HepG2 (cell line): ENCODE measurements around the gene INHA. TPM values are rescaled to one million over a fixed set of nuclear protein-coding genes. Genes with fewer than 3 reads are reported as not detected.
A peak's percentile ranks its signal among the peaks of the same experiment; 100 is the strongest.

Source experiments
- ISX ChIP-seq: sonication (generic); formaldehyde crosslinking; conservative IDR thresholded peaks from 2 replicates; pipeline ENCODE4 v1.5.0; 2020; ENCODE audit warnings: missing genetic modification reagents
- MAZ ChIP-seq, 2 experiments: sonication (generic) in 1 of 2; formaldehyde crosslinking in 1 of 2; IDR thresholded peaks; 2 replicates each; pipeline versions ENCODE4 v1.5.0 to v1.6.1; 2012 to 2020; ENCODE audit warnings: low read depth in 2 of 2, mild to moderate bottlenecking in 2 of 2, borderline replicate concordance in 1 of 2, improper control_type of control experiment in 1 of 2, low read length in 1 of 2, missing genetic modification reagents in 1 of 2, moderate library complexity in 1 of 2
- PAF1 ChIP-seq: IDR thresholded peaks from 2 replicates; pipeline ENCODE4 v1.6.1; 2016; ENCODE audit warnings: missing genetic modification reagents, missing compliant biosample characterization
- TBX3 ChIP-seq: fragments of 450-650 bp; IDR thresholded peaks from 2 replicates; pipeline ENCODE4 v1.6.1; 2017; ENCODE audit warnings: antibody characterized with exemption, mild to moderate bottlenecking, inconsistent platforms, borderline replicate concordance
- ZBTB40 ChIP-seq, 2 experiments: fragments of 450-650 bp in 1 of 2; sonication (generic) in 1 of 2; formaldehyde crosslinking in 1 of 2; IDR thresholded peaks; 2 replicates each; pipeline versions ENCODE4 v1.6.1 to v1.8.0; 2016 to 2022; ENCODE audit warnings: antibody characterized with exemption in 1 of 2, mild to moderate bottlenecking in 1 of 2, missing genetic modification reagents in 1 of 2
- ZBTB8A ChIP-seq: sonication (generic); formaldehyde crosslinking; IDR thresholded peaks from 2 replicates; pipeline ENCODE4 v1.4.0; 2020; ENCODE audit warnings: mild to moderate bottlenecking, low read depth, missing genetic modification reagents, borderline replicate concordance
- ZHX2 ChIP-seq, 2 experiments: sonication (generic) in 1 of 2; formaldehyde crosslinking in 1 of 2; IDR thresholded peaks; 2 replicates each; pipeline versions ENCODE4 v1.6.1 to v1.9.0; 2014 to 2022; ENCODE audit warnings: antibody characterized with exemption in 1 of 2, borderline replicate concordance in 1 of 2, inconsistent platforms in 1 of 2, low read depth in 1 of 2, missing genetic modification reagents in 1 of 2
- ZNF101 ChIP-seq: sonication (generic); formaldehyde crosslinking; IDR thresholded peaks from 2 replicates; pipeline ENCODE4 v1.4.0; 2020; ENCODE audit warnings: mild to moderate bottlenecking, low read depth, missing genetic modification reagents, borderline replicate concordance
- ZNF256 ChIP-seq: sonication (generic); formaldehyde crosslinking; conservative IDR thresholded peaks from 2 replicates; pipeline ENCODE4 v1.4.0; 2020; ENCODE audit warnings: missing genetic modification reagents
- polyA plus RNA-seq, 8 experiments: library from polyadenylated mRNA; depleted of rRNA in 3 of 8; stranded (reverse) in 7 of 8; unstranded in 1 of 8; fragments of >200 nt; fragmentation: Illumina TruSeq in 4 of 8; extraction: Trizol in 4 of 8; gene quantifications; 2 replicates each; pipeline versions ENCODE4 v1.2.1 to v1.2.3, GENCODE V29; 2011 to 2016; ENCODE audit warnings: low read depth in 4 of 8, missing spikeins in 1 of 8, mixed read lengths in 1 of 8; ENCODE audit not compliant: insufficient read depth in 1 of 8
- total RNA-seq, 5 experiments: library from RNA; depleted of rRNA; stranded (reverse); fragments of >200 nt; fragmentation: Illumina TruSeq; extraction: Trizol; gene quantifications; 2 replicates each; pipeline ENCODE4 v1.2.3, GENCODE V29; 2016; ENCODE audit warnings: low read depth in 1 of 5

Gene INHA
- total and polyA plus RNA-seq, 2 of the 13 experiments (the other 11 are each of a cell fraction or from before 2014, with no cell fraction given), result 4.1 to 15.2 TPM

- TF ChIP-seq ZBTB40 (IDR thresholded peaks at IDR 0.05), result no peak
- peak; percentile 62 for TF ChIP-seq ZBTB40 (CRISPR knock-in tag; IDR thresholded peaks at IDR 0.05)
- TF ChIP-seq ZBTB8A (CRISPR knock-in tag), result no peak
- no peak for TF ChIP-seq PAF1 (CRISPR knock-in tag)
- TF ChIP-seq MAZ (IDR thresholded peaks at IDR 0.05; ENCODE audit: borderline replicate concordance, low read depth, low read length), result peak; percentile 85; the same call in 1 of the 2 replicates
- peak; percentile 78 for TF ChIP-seq MAZ (CRISPR knock-in tag; IDR thresholded peaks at IDR 0.05; ENCODE audit: low read depth)
- peak; percentile 25; the same call in 1 of the 2 replicates for TF ChIP-seq ZHX2 (IDR thresholded peaks at IDR 0.05; ENCODE audit: low read depth)
- TF ChIP-seq ZHX2 (CRISPR knock-in tag; IDR thresholded peaks at IDR 0.05; ENCODE audit: borderline replicate concordance), result no peak
- no peak for TF ChIP-seq ISX
- peak; percentile 88; the same call in 1 of the 2 replicates for TF ChIP-seq ZNF101 (CRISPR knock-in tag)
- no peak for TF ChIP-seq ZNF256
- TF ChIP-seq TBX3, result peak; percentile 88
Observed at GRCh38 chr2:219571311-219572236, 536 bp upstream of the INHA start, which contains the start of gene OBSL1 (continued).
